AG08395 (cell line): Measurements from ENCODE around the gene ELF2.
"Not testable (repeated sequence)": the region's sequence is repeated elsewhere in the genome, so short reads cannot be mapped to it uniquely, and the experiment has no call there.

Source experiments
- DNase-seq: peaks from one replicate; pipeline ENCODE4 v3.0.0; 2012; ENCODE audit warnings: mixed read lengths, low spot score

ELF2 gene

GRCh38 chr4:139018971-139019758, 157.9 kb downstream of the ELF2 start:
- DNase-seq: peak; percentile 57

- DNase-seq: no peak
These were observed 158.5 kb downstream of the ELF2 start for GRCh38 chr4:139018501-139018900.

GRCh38 chr4:139017861-139018260, 159.2 kb downstream of the ELF2 start:
- DNase-seq: no peak

GRCh38 chr4:139015948-139016471, 161.0 kb downstream of the ELF2 start:
- DNase-seq: no peak

GRCh38 chr4:139015269-139015947, 161.6 kb downstream of the ELF2 start, which contains the start of gene NOCT:
Gene NOCT, plus strand, starts transcription at chr4:139015781. Its CDS starts 201 bp downstream, at chr4:139015982.
- peak; percentile 88 for DNase-seq

GRCh38 chr4:139014371-139015268, 162.4 kb downstream of the ELF2 start:
- DNase-seq: peak; percentile 93

GRCh38 chr4:139011225-139011950, 165.6 kb downstream of the ELF2 start:
- no peak for DNase-seq

GRCh38 chr4:139009702-139010101, 167.3 kb downstream of the ELF2 start:
- no peak for DNase-seq

- not testable (repeated sequence) for DNase-seq
These were observed 168.7 kb downstream of the ELF2 start for GRCh38 chr4:139008278-139008677.

GRCh38 chr4:139007640-139008039, 169.4 kb downstream of the ELF2 start:
- DNase-seq: no peak
